ENCODE measurements around the gene CKLF.

DNA sequence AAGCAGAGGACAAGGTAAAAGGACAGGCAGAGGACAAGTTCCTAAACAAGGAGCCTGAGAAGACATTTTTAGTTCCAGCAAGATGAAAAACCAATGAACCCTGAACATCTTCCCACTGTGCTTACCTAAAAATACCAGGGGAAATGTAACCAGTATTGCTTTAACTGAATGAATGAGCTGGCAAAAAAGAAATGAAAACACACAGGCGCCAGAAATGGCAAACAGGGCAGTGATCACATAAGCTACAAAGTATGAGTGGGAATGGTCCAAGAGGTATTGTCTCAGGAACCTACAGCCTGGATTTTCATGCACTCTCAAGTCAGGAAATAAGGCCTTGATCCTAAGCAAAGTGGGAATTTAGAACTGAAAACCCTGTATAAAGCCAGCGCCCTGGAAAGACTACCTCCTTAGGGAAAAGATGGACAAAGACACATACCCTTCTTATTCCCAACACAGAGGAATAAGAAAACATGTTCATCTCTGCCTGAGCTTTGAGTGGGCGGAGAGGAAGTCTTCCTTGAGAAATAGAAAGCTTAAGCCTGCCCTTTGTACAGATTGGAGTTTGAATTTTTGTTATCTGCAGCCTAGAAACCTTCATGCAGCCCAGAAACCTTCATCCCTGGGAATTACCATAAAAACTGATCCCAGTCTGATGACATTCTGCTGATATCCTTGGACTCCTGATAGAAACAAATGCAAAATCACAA is 29.0 kb downstream of the CKLF start:
- TF ChIP-seq, protein P1, sequence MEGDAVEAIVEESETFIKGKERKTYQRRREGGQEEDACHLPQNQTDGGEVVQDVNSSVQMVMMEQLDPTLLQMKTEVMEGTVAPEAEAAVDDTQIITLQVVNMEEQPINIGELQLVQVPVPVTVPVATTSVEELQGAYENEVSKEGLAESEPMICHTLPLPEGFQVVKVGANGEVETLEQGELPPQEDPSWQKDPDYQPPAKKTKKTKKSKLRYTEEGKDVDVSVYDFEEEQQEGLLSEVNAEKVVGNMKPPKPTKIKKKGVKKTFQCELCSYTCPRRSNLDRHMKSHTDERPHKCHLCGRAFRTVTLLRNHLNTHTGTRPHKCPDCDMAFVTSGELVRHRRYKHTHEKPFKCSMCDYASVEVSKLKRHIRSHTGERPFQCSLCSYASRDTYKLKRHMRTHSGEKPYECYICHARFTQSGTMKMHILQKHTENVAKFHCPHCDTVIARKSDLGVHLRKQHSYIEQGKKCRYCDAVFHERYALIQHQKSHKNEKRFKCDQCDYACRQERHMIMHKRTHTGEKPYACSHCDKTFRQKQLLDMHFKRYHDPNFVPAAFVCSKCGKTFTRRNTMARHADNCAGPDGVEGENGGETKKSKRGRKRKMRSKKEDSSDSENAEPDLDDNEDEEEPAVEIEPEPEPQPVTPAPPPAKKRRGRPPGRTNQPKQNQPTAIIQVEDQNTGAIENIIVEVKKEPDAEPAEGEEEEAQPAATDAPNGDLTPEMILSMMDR (IDR thresholded peaks at IDR 0.05), result no peak
- no peak for TF ChIP-seq POLR2A (IDR thresholded peaks at IDR 0.05)
